EL (cell line): ENCODE measurements around the gene NPLOC4.

ENCODE experiments used
- DNase-seq: peaks from one replicate; pipeline ENCODE4 v3.0.0-alpha.2; 2016

NPLOC4 gene

DNA sequence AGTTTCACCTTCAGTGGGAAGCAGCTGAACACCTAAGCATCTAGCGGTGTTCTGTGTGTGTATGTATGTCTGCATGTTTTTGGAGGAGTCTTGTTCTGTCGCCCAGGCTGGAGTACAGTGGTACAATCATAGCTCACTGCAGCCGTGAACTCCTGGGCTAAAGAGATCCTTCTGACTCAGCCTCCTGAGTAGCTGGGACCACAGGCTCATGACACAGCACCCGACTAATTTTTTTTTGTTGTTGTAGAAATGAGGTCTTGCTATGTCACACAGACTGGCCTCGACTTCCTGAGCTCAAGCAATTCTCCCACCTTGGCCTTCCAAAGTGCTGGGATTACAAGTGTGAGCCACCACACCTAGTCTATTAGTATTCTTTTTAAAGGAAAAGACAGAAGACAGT is 54.6 kb downstream of the NPLOC4 start:
- DNase-seq = peak; percentile 70

GRCh38 chr17:81581758-81582157 is 55.2 kb downstream of the NPLOC4 start:
- DNase-seq = no peak

DNA sequence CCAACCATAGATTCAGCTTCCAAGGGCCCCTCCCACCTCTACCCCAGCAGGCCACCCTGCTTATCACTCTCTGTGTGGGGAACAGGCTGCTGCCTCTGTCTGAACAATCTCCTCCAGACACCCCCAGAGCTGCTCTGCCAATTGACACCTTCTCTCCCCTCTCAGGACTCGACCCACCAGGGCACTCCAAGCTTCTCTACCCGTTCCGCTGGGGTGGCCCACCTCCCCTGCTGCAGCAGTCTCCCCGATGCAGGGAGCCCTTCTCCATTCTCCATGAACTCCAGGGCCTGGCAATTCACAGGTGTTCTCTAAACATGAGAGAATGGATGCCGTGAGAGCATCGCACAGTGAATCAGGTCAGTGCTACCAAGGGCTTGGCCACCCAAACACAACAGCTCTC is 56.4 kb downstream of the NPLOC4 start:
- DNase-seq = no peak

DNA sequence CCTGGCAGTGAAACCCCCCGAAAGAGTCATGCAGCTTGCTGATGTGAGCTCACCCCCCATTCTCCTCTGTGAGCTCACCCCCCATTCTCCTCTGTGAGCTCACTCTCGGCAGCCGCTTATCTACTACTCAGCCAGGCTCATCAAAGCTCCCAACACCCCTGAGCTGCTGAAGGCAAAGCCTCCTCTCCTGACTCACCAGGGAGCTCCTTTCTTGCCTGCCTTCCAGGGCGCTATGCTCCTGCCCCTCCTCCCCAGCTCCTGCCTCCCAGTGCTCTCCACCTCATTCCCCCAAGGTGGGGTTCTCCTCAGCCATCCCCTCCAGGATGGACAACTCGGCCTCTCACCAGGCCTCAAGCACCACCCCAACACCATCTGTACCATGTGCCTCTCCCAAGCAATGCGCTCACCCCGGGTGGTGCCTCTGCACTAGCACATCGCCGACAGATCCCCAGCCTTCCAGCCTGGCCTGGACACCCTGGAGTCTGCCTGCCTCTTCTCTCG is 57.0 kb downstream of the NPLOC4 start:
- peak; percentile 88 for DNase-seq

- DNase-seq = no peak
These were observed 57.6 kb downstream of the NPLOC4 start for GRCh38 chr17:81579298-81579697.

DNA sequence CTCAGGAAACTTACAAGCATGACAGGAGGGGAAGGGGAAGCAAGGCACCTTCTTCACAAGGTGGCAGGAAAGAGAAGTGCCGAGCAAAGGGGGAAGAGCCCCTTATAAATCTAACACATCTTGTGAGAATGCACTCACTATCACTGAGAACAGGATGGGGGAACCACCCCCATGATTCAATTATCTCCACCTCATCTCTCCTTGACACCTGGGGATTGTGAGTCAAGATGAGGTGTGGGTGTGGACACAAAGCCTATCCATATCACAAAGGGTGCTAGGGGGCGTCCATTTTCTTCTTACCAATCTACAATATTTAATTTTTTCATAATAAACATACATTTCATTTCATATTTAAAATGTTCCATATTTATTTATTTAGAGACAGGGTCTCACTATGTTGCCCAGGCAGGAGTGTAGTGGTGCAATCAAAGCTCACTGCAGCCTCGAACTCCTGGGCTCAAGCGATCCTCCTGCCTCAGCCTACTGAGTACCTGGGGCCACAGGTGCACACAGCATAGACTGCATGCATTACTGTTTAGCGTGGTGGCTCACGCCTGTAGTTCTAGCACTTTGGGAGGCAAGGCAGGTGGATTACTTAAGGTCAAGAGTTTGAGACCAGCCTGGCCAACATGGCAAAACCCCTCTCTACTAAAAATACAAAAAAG is 58.2 kb downstream of the NPLOC4 start:
- DNase-seq = no peak

DNA sequence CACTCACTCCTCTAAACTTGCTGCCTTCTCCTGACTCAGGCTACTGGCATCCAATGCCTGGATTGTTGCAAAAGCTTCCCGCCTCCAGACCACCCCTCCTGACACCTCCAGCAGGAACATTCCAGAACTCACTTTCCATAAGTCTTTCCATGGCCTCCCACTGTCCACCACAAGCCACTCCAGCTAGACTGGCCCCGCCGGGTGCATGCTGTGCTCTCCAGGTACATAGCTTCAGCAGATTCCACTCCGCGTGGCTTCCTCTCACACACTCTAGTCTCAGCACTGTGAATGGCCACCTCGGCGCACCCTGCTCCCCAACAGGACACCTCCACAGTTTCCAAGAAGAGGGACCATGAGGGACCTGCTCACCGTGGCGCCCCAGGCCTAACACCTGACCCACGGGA is 58.9 kb downstream of the NPLOC4 start:
- peak; percentile 51 for DNase-seq

DNA sequence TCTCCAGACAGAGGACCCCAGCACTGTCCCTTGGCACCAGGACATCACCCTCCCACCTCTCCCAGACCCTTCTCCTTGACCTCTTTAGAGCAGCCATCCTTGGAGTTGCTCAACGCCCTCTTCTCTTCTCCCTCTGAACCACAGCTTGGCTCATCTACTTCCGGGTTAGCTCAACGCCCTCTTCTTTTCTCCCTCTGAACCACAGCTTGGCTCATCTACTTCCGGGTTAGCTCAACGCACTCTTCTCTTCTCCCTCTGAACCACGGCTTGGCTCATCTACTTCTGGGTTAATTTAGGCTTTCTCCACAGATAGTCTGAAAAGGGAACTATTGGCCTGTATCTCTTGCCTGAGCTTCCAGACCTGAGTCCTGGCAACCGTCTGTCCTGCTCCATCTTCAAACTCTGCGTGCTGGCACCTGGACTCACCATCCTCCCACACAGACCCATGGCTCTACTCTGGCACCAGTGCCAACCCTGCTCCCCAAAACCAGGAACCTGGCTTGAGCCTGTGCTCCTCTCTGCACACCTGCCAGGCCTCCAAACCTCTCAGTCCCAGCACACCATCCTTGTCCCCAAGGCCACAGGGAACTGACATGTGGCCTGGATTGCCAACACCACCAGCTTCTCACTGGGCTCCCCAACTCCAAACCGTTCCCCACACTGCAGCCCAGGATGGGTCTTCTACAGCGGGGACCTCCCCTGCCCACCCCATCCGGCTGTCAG is 59.5 kb downstream of the NPLOC4 start:
- peak; percentile 45 for DNase-seq

DNA sequence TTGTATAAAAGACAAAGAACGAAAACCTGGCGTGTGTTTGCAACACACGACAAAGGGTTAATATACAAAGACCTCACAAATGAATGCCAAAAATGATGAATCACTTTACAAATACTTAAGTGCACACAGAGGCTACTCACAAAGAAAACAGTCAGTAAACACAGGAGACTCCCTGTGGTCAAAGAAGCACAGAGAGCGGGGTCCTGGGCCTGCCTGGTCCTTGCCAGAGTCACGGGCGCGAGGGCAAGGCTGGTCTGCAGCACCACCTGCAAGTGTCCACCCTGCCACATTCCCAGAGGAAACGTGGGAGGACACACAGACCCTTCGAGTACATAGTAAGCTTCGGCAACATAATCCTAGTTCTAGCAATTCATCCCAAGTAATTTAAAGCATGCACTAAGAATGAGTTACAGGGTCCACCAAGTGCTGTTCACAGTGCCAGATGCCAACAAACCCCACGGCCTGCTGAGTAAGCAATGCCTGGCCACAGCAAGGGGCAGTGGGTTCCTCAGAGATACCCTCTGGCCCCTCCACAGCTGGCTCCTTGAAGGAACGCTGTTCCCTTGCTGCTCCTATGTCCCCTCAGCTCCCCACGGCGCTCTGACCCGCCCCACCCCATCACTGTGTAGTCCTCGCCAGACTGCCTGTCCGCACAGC is 60.2 kb downstream of the NPLOC4 start:
- peak; percentile 88 for DNase-seq

- DNase-seq = no peak
These were observed 61.1 kb downstream of the NPLOC4 start for GRCh38 chr17:81575836-81576235.

GRCh38 chr17:81574643-81574956 is 62.3 kb downstream of the NPLOC4 start:
- DNase-seq = no peak

- no peak for DNase-seq
These were observed 62.9 kb downstream of the NPLOC4 start for GRCh38 chr17:81573794-81574642.

DNA sequence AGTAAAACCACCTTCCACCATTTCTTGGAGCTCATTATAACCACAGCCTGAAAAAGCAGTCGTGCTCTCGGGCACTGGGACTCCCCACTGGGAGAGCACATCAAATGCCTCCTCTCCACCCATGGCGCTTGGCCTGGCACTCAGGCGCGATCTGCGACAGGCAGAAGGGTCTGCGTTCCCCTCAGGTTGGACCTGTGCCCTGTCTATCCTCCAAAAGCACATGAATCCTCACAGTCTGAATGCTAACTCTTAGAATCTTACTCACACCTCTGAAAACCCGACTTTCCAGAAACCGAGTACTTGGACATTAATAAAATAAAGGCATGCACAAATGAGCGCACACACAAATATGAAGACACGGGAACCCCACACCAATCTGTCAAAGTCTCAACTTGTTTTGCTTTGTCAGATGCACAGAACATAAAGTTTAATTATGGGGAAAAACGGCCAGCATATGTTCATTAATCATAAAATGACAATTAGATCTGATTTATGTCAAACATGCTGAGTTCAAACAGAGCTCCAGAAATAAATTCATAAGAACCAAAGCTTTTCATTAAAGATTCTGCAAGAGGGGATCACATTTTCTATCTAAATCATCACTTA is 64.2 kb downstream of the NPLOC4 start:
- DNase-seq = no peak

DNA sequence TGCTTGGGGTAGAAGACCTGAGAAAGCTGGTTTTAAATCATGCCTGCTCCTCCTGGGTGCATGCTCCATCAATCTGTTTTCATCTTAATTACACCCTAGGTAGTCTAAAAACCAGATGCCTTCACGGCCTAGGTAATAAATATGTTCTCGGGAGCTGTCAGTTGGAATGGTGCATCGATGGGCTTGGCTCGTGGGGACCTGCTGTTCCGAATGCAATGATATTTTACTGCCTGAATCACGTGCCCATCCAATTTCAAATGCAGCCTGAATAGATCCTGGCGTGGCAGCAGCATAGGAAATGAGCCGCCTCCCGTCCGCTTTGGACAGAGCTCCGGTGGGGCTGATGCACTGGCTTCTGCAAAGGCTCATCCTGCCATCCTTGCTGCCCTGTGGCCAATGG is 65.9 kb downstream of the NPLOC4 start:
- DNase-seq = no peak

DNA sequence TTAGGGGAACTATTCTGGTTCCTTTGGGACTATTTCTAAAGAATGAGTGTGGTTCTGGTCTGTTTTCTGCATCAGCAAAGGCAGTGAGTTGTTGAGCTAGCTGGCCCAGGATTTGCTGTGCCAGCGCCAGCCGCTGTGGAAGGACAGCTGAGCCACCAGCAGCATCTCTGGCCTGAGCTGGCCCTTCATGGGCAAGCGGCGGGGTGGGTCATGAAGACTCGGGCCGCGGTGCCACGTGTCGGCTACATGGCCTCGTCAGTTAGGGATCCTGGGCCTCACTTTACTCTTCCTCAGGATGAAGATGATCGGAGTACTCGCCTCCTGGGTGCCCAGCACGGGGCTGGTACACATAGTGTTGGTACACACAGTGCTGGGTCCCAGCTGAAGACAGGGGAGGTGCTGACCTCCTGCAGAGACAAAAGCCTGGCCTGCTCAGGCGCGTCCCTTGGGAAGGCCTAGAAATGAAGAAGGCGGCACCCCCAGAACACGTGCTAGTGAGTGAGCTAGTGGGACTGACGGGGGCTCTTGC is 66.9 kb downstream of the NPLOC4 start:
- no peak for DNase-seq

GRCh38 chr17:81568416-81568815 is 68.5 kb downstream of the NPLOC4 start:
- DNase-seq = no peak

DNA sequence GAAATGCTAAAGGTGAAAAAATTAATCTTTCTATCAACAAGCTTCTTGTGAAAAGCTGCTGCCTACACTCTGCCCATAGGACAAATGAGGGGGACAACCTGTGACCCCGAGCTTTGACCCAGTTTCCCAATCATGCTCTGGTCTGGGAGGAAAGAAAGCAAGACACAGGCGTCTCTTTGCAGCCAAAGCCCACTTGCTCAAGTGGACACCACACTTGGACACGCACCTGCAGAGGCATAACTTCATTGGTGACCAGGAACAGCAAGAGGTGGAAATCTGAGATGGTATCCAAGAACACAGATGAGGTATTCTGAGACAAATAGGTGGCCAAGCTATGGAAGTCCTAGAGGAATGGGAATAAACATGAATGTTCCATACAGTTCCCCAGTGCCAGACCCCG is 69.7 kb downstream of the NPLOC4 start:
- no peak for DNase-seq

GRCh38 chr17:81566461-81567126 is 70.3 kb downstream of the NPLOC4 start:
- DNase-seq = peak; percentile 97

DNA sequence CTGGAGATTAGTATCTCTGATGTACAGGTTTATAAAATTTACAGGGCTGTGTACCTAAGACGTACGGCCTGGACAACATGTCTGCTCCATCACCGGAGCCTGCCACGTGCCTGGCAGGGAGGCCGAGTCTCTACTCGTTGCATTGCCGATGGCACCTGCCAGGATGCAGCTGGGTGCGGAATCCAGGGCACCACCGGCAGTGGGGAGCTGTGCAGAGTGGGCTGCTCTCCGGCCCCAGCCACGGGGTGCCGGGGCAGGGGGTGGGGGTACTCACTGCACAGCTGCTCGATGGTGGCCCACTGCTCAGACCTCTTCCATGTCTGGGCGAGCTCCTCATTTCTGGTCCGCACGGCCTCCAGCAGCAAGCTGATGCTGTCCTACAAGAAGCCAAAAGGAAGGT is 71.7 kb downstream of the NPLOC4 start:
- DNase-seq = no peak

DNA sequence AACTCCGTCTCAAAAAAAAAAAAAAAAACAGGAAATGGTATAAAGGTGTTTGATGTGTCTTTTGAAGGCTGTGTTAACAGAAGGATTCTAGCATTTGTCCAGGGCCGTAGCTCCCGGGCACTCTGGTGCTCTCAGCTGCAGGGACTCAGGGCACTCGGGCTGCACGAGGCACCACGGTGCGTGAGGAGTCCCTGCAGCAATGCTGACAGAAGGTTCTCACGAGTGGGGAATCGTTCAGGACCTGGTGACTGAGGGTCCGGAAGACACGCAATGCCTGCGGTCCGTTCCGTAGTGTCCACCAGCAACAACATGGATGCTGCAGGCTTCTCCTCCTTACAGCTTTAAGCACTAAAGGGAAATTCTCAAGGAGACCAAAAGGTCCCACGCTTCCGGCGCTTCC is 72.1 kb downstream of the NPLOC4 start:
- no peak for DNase-seq

DNA sequence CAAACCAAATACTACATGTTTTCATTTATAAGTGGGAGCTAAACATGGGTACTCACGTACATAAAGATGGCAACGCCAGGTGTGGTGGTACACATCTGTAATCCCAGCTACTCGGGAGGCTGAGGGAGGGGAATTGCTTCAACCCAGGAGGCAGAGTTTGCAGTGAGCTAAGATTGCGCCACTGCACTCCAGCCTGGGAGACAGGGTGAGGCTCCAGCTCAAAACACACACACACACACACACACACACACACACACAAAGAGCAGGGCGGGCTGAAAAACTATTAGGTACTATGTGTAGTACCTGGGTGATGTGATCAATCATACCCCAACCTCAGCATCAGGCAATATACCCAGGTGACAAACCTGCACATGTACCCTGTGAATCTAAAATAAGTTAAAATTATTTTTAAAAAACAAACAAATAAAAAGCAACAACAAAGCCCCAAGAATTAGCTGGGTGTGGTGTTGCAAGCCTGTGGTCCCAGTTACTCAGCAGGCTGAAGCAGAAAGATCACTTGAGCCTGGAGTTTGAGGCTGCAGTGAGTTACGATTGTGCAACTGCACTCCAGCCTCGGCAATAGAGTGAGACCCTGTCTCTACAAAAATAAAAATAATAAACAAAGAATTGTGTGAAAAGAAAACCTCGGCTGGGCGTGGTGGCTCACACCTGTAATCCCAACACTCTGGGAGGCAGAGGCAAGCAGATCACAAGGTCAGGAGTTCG is 72.9 kb downstream of the NPLOC4 start:
- peak; percentile 39 for DNase-seq
